DOHH2 (cell line): ENCODE data around the gene PLET1.

Experiments
- H3F3A ChIP-seq: fragments of 200-600 bp; sonication (generic), shearing (Covaris generic); 2 replicates; pipeline ENCODE4 v1.6.0; 2016; ENCODE audit warnings: antibody characterized with exemption, mild to moderate bottlenecking; ENCODE audit not compliant: control insufficient read depth, insufficient read depth
- H3K27ac ChIP-seq: fragments of 200-600 bp; sonication (generic); 2 replicates; pipeline ENCODE4 v1.5.1; 2014; ENCODE audit warnings: low read depth, mild to moderate bottlenecking, low read length, moderate library complexity
- H3K27me3 ChIP-seq: fragments of 200-600 bp; sonication (generic); 2 replicates; pipeline ENCODE4 v1.6.1; 2014; ENCODE audit warnings: mild to moderate bottlenecking, low read length, mixed read lengths; ENCODE audit not compliant: control insufficient read depth
- H3K36me3 ChIP-seq: fragments of 200-600 bp; sonication (generic); 2 replicates; pipeline ENCODE4 v1.6.1; 2014; ENCODE audit warnings: mild to moderate bottlenecking, low read length, moderate library complexity, mixed read lengths; ENCODE audit not compliant: control insufficient read depth
- H3K4me1 ChIP-seq: fragments of 200-600 bp; sonication (generic); 2 replicates; pipeline ENCODE4 v1.6.1; 2014; ENCODE audit warnings: mild to moderate bottlenecking, low read length, mixed read lengths; ENCODE audit not compliant: control insufficient read depth
- H3K4me2 ChIP-seq: fragments of 200-600 bp; sonication (generic); 2 replicates; pipeline ENCODE4 v1.6.0; 2014; ENCODE audit warnings: mild to moderate bottlenecking, low read length, moderate library complexity
- H3K4me3 ChIP-seq: fragments of 200-600 bp; sonication (generic); 2 replicates; pipeline ENCODE4 v1.5.1; 2014; ENCODE audit warnings: mild to moderate bottlenecking, low read length, mixed read lengths
- H3K79me2 ChIP-seq: fragments of 200-600 bp; sonication (generic); 2 replicates; pipeline ENCODE4 v1.6.1; 2014; ENCODE audit warnings: mild to moderate bottlenecking, low read length, mixed read lengths; ENCODE audit not compliant: control insufficient read depth
- H3K9me2 ChIP-seq: fragments of 200-600 bp; sonication (generic); replicated peaks from 2 replicates; pipeline ENCODE4 v1.6.1; 2014; ENCODE audit warnings: mild to moderate bottlenecking, low read length, mixed read lengths; ENCODE audit not compliant: control insufficient read depth
- H3K9me3 ChIP-seq: fragments of 200-600 bp; sonication (generic); 2 replicates; pipeline ENCODE4 v1.6.1; 2014; ENCODE audit warnings: antibody characterized with exemption, low read length, mixed read lengths; ENCODE audit not compliant: control insufficient read depth, insufficient read depth
- H4K20me1 ChIP-seq: fragments of 200-600 bp; sonication (generic); 2 replicates; pipeline ENCODE4 v1.6.0; 2014; ENCODE audit warnings: low read depth, mild to moderate bottlenecking, antibody characterized with exemption, low read length, moderate library complexity; ENCODE audit not compliant: control insufficient read depth, insufficient read depth
- EZH2phosphoT487 ChIP-seq: fragments of 200-600 bp; sonication (generic); IDR thresholded peaks from 2 replicates; pipeline ENCODE4 v1.6.1; 2017; ENCODE audit warnings: borderline replicate concordance, mild to moderate bottlenecking, antibody characterized with exemption, low read length, moderate library complexity, mixed read lengths
- TF ChIP-seq, protein P1 (sequence below): fragments of 200-600 bp; sonication (generic); IDR thresholded peaks from one replicate; pipeline ENCODE4 v1.5.1; 2014; ENCODE audit warnings: antibody characterized with exemption, mild to moderate bottlenecking, low read depth, low read length; ENCODE audit not compliant: poor library complexity, severe bottlenecking

The PLET1 gene

DNA sequence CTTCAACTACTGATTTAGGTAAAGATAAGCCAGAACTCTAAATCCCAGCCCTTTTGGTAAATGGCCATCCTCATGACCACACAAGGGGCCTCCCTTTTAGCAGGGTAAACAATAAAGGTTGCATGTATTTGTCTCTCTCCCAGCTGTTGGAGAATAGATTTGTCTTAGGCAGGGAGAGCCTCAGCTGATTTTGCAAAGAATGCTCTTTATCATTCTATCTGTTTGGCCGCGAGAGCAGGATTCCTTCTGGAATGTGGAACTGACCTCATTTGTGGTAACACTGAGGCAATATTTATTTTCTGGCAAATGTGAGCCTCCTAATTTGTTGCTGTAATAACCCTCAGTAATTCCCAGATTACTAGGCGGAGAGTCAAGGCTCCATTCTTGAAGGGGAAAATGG is 19.2 kb downstream of the PLET1 start:
- peaks cover 15% of the 10 kb centered on the region for H3K36me3 ChIP-seq
- H3K79me2 ChIP-seq, result no peaks in the 10 kb centered on the region
- peaks cover 1% of the 10 kb centered on the region; the same call in 1 of the 2 replicates for H3K4me1 ChIP-seq
- H3F3A ChIP-seq, result no peaks in the 10 kb centered on the region
- H3K9me2 ChIP-seq, result no peaks in the 10 kb centered on the region
- no peaks in the 10 kb centered on the region for H4K20me1 ChIP-seq
- H3K4me2 ChIP-seq, result no peak overlapping the region
- H3K4me3 ChIP-seq, result no peak overlapping the region
- H3K9me3 ChIP-seq, result no peaks in the 10 kb centered on the region
- TF ChIP-seq, protein P1, sequence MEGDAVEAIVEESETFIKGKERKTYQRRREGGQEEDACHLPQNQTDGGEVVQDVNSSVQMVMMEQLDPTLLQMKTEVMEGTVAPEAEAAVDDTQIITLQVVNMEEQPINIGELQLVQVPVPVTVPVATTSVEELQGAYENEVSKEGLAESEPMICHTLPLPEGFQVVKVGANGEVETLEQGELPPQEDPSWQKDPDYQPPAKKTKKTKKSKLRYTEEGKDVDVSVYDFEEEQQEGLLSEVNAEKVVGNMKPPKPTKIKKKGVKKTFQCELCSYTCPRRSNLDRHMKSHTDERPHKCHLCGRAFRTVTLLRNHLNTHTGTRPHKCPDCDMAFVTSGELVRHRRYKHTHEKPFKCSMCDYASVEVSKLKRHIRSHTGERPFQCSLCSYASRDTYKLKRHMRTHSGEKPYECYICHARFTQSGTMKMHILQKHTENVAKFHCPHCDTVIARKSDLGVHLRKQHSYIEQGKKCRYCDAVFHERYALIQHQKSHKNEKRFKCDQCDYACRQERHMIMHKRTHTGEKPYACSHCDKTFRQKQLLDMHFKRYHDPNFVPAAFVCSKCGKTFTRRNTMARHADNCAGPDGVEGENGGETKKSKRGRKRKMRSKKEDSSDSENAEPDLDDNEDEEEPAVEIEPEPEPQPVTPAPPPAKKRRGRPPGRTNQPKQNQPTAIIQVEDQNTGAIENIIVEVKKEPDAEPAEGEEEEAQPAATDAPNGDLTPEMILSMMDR, result no peak
- no peak for TF ChIP-seq EZH2phosphoT487
- H3K27ac ChIP-seq, result no peak overlapping the region
- H3K27me3 ChIP-seq, result no peaks in the 10 kb centered on the region

DNA sequence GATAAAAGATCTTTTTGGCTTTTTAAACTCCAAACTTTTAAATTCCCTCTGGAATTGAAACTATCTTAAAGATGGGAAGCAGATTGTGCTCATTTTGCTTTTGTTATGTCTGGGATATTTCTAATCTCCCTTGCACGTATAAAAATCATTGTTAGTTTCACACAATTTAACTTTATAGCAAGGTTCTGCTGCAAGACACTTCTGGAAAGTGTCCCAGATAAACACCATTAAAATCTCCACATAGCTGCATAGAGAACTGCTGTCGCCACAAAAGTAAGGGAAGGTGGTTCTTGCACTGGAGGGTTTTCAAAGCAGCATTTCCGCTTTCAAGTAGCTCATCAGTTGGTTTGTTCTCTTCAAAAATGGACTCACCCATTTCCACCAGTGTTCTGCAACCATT is 22.6 kb downstream of the PLET1 start:
- Histone ChIP-seq H3K9me2 (no peaks in the 10 kb centered on the region), H3K36me3 (peaks cover 36% of the 10 kb centered on the region), H4K20me1 (no peaks in the 10 kb centered on the region), H3K27ac (no peak overlapping the region), H3K9me3 (no peaks in the 10 kb centered on the region), H3F3A (peaks cover 6% of the 10 kb centered on the region; the same call in 1 of the 2 replicates), H3K79me2 (no peaks in the 10 kb centered on the region), H3K4me3 (no peak overlapping the region), H3K4me1 (peaks cover 15% of the 10 kb centered on the region), H3K4me2 (no peak overlapping the region), H3K27me3 (no peaks in the 10 kb centered on the region)
- TF ChIP-seq EZH2phosphoT487, result no peak
- TF ChIP-seq, protein P1, result no peak

DNA sequence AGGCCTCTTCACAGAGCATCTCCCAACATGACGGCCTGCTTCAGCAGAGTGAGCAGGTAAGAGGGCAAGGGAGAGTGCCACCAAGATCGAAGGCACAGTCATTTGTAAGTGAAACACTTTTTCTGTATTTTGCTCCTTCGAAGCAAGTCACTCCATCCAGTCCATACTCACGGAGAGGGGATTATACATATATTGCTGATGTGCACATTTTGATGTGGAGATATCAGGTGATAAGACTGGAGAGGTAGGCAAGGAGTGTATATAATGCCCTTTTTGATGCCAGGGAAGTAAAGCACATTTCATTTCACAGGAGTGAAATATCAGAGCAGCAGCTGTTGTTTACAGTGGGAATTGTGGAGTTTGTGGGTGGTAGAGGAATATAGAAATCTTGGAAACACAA is 23.2 kb downstream of the PLET1 start:
- Histone ChIP-seq H3K27ac (no peak overlapping the region), H4K20me1 (no peaks in the 10 kb centered on the region), H3K79me2 (no peaks in the 10 kb centered on the region), H3K36me3 (peaks cover 36% of the 10 kb centered on the region), H3F3A (peaks cover 6% of the 10 kb centered on the region; the same call in 1 of the 2 replicates), H3K27me3 (no peaks in the 10 kb centered on the region), H3K4me2 (no peak overlapping the region), H3K9me3 (no peaks in the 10 kb centered on the region), H3K4me3 (no peak overlapping the region), H3K4me1 (peaks cover 15% of the 10 kb centered on the region), H3K9me2 (no peaks in the 10 kb centered on the region)
- TF ChIP-seq, protein P1, result no peak
- TF ChIP-seq EZH2phosphoT487, result no peak
